HepG2 (cell line): Measurements from ENCODE around the gene PSMD2. TPM values are rescaled to one million over a fixed set of nuclear protein-coding genes. Genes with fewer than 3 reads are reported as not detected.

Experiments
- CTCF ChIP-seq: sonication (generic); formaldehyde crosslinking; IDR thresholded peaks from 2 replicates; pipeline ENCODE4 v1.5.0; 2020; ENCODE audit warnings: mild to moderate bottlenecking, missing genetic modification reagents, moderate library complexity
- DDIT3 ChIP-seq: sonication (generic); formaldehyde crosslinking; IDR thresholded peaks from 2 replicates; pipeline ENCODE4 v1.4.0; 2020; ENCODE audit warnings: mild to moderate bottlenecking, missing genetic modification reagents
- MAF1 ChIP-seq: sonication (generic); formaldehyde crosslinking; IDR thresholded peaks from 2 replicates; pipeline ENCODE4 v1.5.0; 2020; ENCODE audit warnings: missing genetic modification reagents, borderline replicate concordance
- MYC ChIP-seq: sonication (generic); formaldehyde crosslinking; IDR thresholded peaks from 2 replicates; pipeline ENCODE4 v1.9.0; 2021; ENCODE audit warnings: missing genetic modification reagents, borderline replicate concordance
- RELA ChIP-seq: sonication (generic); formaldehyde crosslinking; IDR thresholded peaks from 2 replicates; pipeline ENCODE4 v1.4.0; 2020; ENCODE audit warnings: missing genetic modification reagents
- TCF7L2 ChIP-seq: IDR thresholded peaks from 2 replicates; pipeline ENCODE4 v1.6.1; 2011; ENCODE audit warnings: mild to moderate bottlenecking, low read depth, low read length, moderate library complexity
- TEAD2 ChIP-seq: sonication (generic); formaldehyde crosslinking; IDR thresholded peaks from 2 replicates; pipeline ENCODE4 v1.9.0; 2021; ENCODE audit warnings: missing genetic modification reagents
- ZFX ChIP-seq: sonication (generic); formaldehyde crosslinking; IDR thresholded peaks from 2 replicates; pipeline ENCODE4 v1.4.0; 2020; ENCODE audit warnings: mild to moderate bottlenecking, low read depth, missing genetic modification reagents, moderate library complexity
- ZFY ChIP-seq: sonication (generic); formaldehyde crosslinking; IDR thresholded peaks from 2 replicates; pipeline ENCODE4 v1.4.0; 2020; ENCODE audit warnings: missing genetic modification reagents
- ZKSCAN5 ChIP-seq: sonication (generic); formaldehyde crosslinking; IDR thresholded peaks from 2 replicates; pipeline ENCODE4 v1.5.1; 2020; ENCODE audit warnings: mild to moderate bottlenecking, missing genetic modification reagents
- ZNF263 ChIP-seq: sonication (generic); formaldehyde crosslinking; IDR thresholded peaks from 2 replicates; pipeline ENCODE4 v1.4.0; 2020; ENCODE audit warnings: missing genetic modification reagents
- ZNF670 ChIP-seq: sonication (generic); formaldehyde crosslinking; IDR thresholded peaks from 2 replicates; pipeline ENCODE4 v1.8.0; 2022; ENCODE audit warnings: mild to moderate bottlenecking, missing genetic modification reagents, borderline replicate concordance
- ZNF7 ChIP-seq: IDR thresholded peaks from 2 replicates; pipeline ENCODE4 v1.6.1; 2016; ENCODE audit warnings: missing biosample characterization, missing genetic modification reagents
- ZNF724P ChIP-seq: sonication (generic); formaldehyde crosslinking; IDR thresholded peaks from 2 replicates; pipeline ENCODE4 v1.8.0; 2022; ENCODE audit warnings: missing genetic modification reagents, borderline replicate concordance
- ZNF768 ChIP-seq: sonication (generic); formaldehyde crosslinking; IDR thresholded peaks from 2 replicates; pipeline ENCODE4 v1.4.0; 2020; ENCODE audit warnings: missing genetic modification reagents
- polyA plus RNA-seq, 8 experiments: library from polyadenylated mRNA; depleted of rRNA in 3 of 8; stranded (reverse) in 7 of 8; unstranded in 1 of 8; fragments of >200 nt; fragmentation: Illumina TruSeq in 4 of 8; extraction: Trizol in 4 of 8; gene quantifications; 2 replicates each; pipeline versions ENCODE4 v1.2.1 to v1.2.3, GENCODE V29; 2011 to 2016; ENCODE audit warnings: low read depth in 4 of 8, missing spikeins in 1 of 8, mixed read lengths in 1 of 8; ENCODE audit not compliant: insufficient read depth in 1 of 8
- total RNA-seq, 5 experiments: library from RNA; depleted of rRNA; stranded (reverse); fragments of >200 nt; fragmentation: Illumina TruSeq; extraction: Trizol; gene quantifications; 2 replicates each; pipeline ENCODE4 v1.2.3, GENCODE V29; 2016; ENCODE audit warnings: low read depth in 1 of 5
- TF ChIP-seq, protein P1 (sequence below): sonication (generic); formaldehyde crosslinking; conservative IDR thresholded peaks from 2 replicates; pipeline ENCODE4 v1.8.0; 2022; ENCODE audit warnings: missing genetic modification reagents
- TF ChIP-seq, protein P2 (sequence below): sonication (generic); formaldehyde crosslinking; IDR thresholded peaks from 2 replicates; pipeline ENCODE4 v1.8.0; 2022; ENCODE audit warnings: missing genetic modification reagents, mild to moderate bottlenecking, borderline replicate concordance
- TF ChIP-seq, protein P3 (sequence below): sonication (generic); formaldehyde crosslinking; IDR thresholded peaks from 2 replicates; pipeline ENCODE4 v1.8.1; 2023; ENCODE audit warnings: mild to moderate bottlenecking, moderate library complexity, missing genetic modification reagents
- TF ChIP-seq, protein P4 (sequence below): IDR thresholded peaks from 2 replicates; pipeline ENCODE4 v1.6.1; 2016; ENCODE audit warnings: low read depth, borderline replicate concordance
- TF ChIP-seq, protein P5 (sequence below): sonication (generic); formaldehyde crosslinking; IDR thresholded peaks from 2 replicates; pipeline ENCODE4 v1.5.1; 2020; ENCODE audit warnings: missing genetic modification reagents, mild to moderate bottlenecking, borderline replicate concordance

The PSMD2 gene
- total and polyA plus RNA-seq, 2 of the 13 experiments (the other 11 are each of a cell fraction or from before 2014, with no cell fraction given) = 125 to 200 TPM

DNA sequence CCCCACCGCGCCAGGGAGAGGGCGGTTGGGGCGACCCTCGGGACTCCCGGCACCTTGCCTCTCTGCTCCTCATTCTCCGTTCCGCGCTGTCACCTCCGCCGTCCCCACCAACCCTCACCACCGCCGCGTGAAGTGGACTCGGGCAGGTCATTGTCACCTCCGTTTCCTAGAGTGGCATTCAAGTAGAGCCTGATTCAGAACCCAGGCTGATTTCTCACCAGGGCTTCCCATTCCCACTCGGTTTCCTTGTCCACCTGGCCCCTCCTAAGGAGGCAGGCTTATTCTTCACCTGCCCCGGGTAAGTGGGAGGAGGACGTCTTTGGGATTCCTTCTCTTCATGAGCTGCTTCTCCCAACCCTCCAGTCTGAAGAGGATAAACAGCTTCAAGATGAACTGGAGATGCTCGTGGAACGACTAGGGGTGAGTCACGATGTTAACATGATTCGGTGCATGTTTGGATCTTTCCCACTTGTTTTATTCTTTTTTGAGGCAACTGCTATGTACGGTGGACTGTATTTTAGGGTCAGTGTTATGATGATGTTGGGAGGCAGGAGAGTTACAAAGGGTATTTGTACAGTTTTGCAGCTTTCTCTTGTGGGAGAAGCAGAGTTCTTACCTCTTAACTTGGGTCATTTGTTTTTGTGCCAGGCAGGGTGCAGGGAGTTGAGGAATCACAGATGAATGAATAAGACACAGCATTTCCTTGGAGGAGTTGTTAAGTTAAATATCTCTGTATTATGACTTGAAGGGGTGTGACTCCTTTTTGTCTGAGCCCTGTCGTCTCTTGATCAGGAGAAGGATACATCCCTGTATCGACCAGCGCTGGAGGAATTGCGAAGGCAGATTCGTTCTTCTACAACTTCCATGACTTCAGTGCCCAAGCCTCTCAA lies 692 bp downstream of the PSMD2 start (continued):
- TF ChIP-seq DDIT3 (CRISPR knock-in tag) = no peak
- peak; percentile 14; the same call in 1 of the 2 replicates for TF ChIP-seq ZFX (CRISPR knock-in tag)
- TF ChIP-seq RELA (CRISPR knock-in tag) = no peak
- TF ChIP-seq CTCF (CRISPR knock-in tag) = no peak
- TF ChIP-seq, protein P1, sequence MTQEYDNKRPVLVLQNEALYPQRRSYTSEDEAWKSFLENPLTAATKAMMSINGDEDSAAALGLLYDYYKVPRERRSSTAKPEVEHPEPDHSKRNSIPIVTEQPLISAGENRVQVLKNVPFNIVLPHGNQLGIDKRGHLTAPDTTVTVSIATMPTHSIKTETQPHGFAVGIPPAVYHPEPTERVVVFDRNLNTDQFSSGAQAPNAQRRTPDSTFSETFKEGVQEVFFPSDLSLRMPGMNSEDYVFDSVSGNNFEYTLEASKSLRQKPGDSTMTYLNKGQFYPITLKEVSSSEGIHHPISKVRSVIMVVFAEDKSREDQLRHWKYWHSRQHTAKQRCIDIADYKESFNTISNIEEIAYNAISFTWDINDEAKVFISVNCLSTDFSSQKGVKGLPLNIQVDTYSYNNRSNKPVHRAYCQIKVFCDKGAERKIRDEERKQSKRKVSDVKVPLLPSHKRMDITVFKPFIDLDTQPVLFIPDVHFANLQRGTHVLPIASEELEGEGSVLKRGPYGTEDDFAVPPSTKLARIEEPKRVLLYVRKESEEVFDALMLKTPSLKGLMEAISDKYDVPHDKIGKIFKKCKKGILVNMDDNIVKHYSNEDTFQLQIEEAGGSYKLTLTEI (CRISPR knock-in tag) = no peak
- TF ChIP-seq, protein P2, sequence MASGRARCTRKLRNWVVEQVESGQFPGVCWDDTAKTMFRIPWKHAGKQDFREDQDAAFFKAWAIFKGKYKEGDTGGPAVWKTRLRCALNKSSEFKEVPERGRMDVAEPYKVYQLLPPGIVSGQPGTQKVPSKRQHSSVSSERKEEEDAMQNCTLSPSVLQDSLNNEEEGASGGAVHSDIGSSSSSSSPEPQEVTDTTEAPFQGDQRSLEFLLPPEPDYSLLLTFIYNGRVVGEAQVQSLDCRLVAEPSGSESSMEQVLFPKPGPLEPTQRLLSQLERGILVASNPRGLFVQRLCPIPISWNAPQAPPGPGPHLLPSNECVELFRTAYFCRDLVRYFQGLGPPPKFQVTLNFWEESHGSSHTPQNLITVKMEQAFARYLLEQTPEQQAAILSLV (CRISPR knock-in tag) = no peak
- TF ChIP-seq ZKSCAN5 = peak; percentile 79; the same call in 1 of the 2 replicates
- TF ChIP-seq TCF7L2 = no peak
- TF ChIP-seq ZNF768 (CRISPR knock-in tag) = peak; percentile 1; the same call in 1 of the 2 replicates
- no peak for TF ChIP-seq ZNF263 (CRISPR knock-in tag)
- no peak for TF ChIP-seq MAF1 (CRISPR knock-in tag)
- TF ChIP-seq, protein P3, sequence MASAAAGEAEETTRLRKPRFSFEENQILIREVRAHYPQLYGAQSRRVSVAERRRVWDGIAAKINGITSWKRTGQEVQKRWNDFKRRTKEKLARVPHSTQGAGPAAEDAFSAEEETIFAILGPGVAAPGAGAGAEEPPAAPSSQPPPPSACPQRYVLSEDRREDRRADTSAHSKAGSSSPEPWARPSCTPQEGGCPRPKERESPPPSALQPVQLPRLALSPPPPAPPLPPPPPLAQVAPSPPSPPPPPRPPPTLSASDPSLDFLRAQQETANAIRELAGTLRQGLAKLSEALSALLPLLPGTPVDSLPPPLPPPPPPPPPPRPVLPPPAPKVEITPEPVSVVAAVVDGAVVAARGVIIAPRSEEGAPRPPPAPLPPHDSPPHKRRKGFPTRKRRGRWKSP (CRISPR knock-in tag) = 0 out of 2 replicates have a peak, but pooled peaks have one; percentile 2
- TF ChIP-seq MYC (CRISPR knock-in tag) = peak; percentile 14; the same call in 1 of the 2 replicates
- TF ChIP-seq TEAD2 (CRISPR knock-in tag) = 0 out of 2 replicates have a peak, but pooled peaks have one; percentile 52
- TF ChIP-seq, protein P4, sequence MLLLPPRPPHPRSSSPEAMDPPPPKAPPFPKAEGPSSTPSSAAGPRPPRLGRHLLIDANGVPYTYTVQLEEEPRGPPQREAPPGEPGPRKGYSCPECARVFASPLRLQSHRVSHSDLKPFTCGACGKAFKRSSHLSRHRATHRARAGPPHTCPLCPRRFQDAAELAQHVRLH = no peak
- no peak for TF ChIP-seq ZNF7 (CRISPR knock-in tag)
- no peak for TF ChIP-seq ZNF724P
- TF ChIP-seq ZFY = peak; percentile 46
- TF ChIP-seq ZNF670 = 0 out of 2 replicates have a peak, but pooled peaks have one; percentile 47
- TF ChIP-seq, protein P5, sequence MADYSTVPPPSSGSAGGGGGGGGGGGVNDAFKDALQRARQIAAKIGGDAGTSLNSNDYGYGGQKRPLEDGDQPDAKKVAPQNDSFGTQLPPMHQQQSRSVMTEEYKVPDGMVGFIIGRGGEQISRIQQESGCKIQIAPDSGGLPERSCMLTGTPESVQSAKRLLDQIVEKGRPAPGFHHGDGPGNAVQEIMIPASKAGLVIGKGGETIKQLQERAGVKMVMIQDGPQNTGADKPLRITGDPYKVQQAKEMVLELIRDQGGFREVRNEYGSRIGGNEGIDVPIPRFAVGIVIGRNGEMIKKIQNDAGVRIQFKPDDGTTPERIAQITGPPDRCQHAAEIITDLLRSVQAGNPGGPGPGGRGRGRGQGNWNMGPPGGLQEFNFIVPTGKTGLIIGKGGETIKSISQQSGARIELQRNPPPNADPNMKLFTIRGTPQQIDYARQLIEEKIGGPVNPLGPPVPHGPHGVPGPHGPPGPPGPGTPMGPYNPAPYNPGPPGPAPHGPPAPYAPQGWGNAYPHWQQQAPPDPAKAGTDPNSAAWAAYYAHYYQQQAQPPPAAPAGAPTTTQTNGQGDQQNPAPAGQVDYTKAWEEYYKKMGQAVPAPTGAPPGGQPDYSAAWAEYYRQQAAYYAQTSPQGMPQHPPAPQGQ = no peak
